Ectodermal cell (in vitro differentiated cells): ENCODE results near the gene SPATA31D4.

Source experiments
- H3K27ac ChIP-seq: 2 replicates; pipeline ENCODE4 v1.7.0; 2013; ENCODE audit warnings: mild to moderate bottlenecking, low read depth, low read length; ENCODE audit not compliant: insufficient read depth, poor library complexity, severe bottlenecking
- H3K27me3 ChIP-seq: 2 replicates; pipeline ENCODE4 v1.7.0; 2013; ENCODE audit warnings: mild to moderate bottlenecking, low read length; ENCODE audit not compliant: insufficient read depth, control insufficient read depth, poor library complexity, severe bottlenecking
- H3K36me3 ChIP-seq: one replicate; pipeline ENCODE4 v1.7.0; 2013; ENCODE audit warnings: low read length; ENCODE audit not compliant: control insufficient read depth, insufficient read depth
- H3K4me1 ChIP-seq: one replicate; pipeline ENCODE4 v1.7.0; 2013; ENCODE audit warnings: low read length; ENCODE audit not compliant: control insufficient read depth, insufficient read depth
- H3K4me3 ChIP-seq: 2 replicates; pipeline ENCODE4 v1.7.0; 2013; ENCODE audit warnings: low read depth, low read length, control low read depth; ENCODE audit not compliant: insufficient read depth
- H3K9me3 ChIP-seq: 2 replicates; pipeline ENCODE4 v1.7.0; 2013; ENCODE audit warnings: mild to moderate bottlenecking, low read length, moderate library complexity; ENCODE audit not compliant: control insufficient read depth
- WGBS, 2 experiments: methylation state at CpG; one replicate each; pipeline ENCODE4 v1.1.7; 2013; ENCODE audit warnings: missing lambda C conversion rate in 2 of 2; 5-methylcytosine and 5-hydroxymethylcytosine counted together

The SPATA31D4 gene

GRCh38 chr9:81955625-81956024 is 27.4 kb downstream of the SPATA31D4 start:
- Histone ChIP-seq H3K36me3 (no peaks in the 10 kb centered on the region), H3K27me3 (no peaks in the 10 kb centered on the region)

GRCh38 chr9:81964218-81965171 is 36.3 kb downstream of the SPATA31D4 start:
- no peak overlapping the region for H3K27ac ChIP-seq
- WGBS, 2 experiments: 93 to 97% methylated on average over 6 of the region's 6 CpGs
- H3K36me3 ChIP-seq: no peaks in the 10 kb centered on the region
- no peak overlapping the region for H3K4me3 ChIP-seq
- H3K4me1 ChIP-seq: no peaks in the 10 kb centered on the region
- no peaks in the 10 kb centered on the region for H3K27me3 ChIP-seq
- no peaks in the 10 kb centered on the region for H3K9me3 ChIP-seq

More at GRCh38 chr9:81955625-81956024, 27.4 kb downstream of the SPATA31D4 start:
- Histone ChIP-seq H3K4me1 (no peaks in the 10 kb centered on the region), H3K4me3 (no peak overlapping the region), H3K9me3 (peaks cover 2% of the 10 kb centered on the region), H3K27ac (no peak overlapping the region)

GRCh38 chr9:81968026-81968425 is 39.8 kb downstream of the SPATA31D4 start:
- WGBS, 2 experiments: 95 to 99% methylated on average over 3 of the region's 3 CpGs

GRCh38 chr9:81969971-81970370 is 41.7 kb downstream of the SPATA31D4 start:
- Histone ChIP-seq H3K4me1 (no peaks in the 10 kb centered on the region), H3K27me3 (no peaks in the 10 kb centered on the region), H3K9me3 (no peaks in the 10 kb centered on the region), H3K36me3 (no peaks in the 10 kb centered on the region), H3K27ac (no peak overlapping the region), H3K4me3 (no peak overlapping the region)

More at GRCh38 chr9:81968026-81968425, 39.8 kb downstream of the SPATA31D4 start:
- Histone ChIP-seq H3K27ac (no peak overlapping the region), H3K9me3 (no peaks in the 10 kb centered on the region), H3K4me3 (no peak overlapping the region), H3K4me1 (no peaks in the 10 kb centered on the region), H3K36me3 (no peaks in the 10 kb centered on the region), H3K27me3 (no peaks in the 10 kb centered on the region)

GRCh38 chr9:81971727-81972126 is 43.5 kb downstream of the SPATA31D4 start:
- Histone ChIP-seq H3K27ac (no peak overlapping the region), H3K4me3 (no peak overlapping the region), H3K36me3 (no peaks in the 10 kb centered on the region), H3K27me3 (no peaks in the 10 kb centered on the region), H3K4me1 (no peaks in the 10 kb centered on the region), H3K9me3 (no peaks in the 10 kb centered on the region)

- Histone ChIP-seq H3K4me1 (no peaks in the 10 kb centered on the region), H3K9me3 (no peaks in the 10 kb centered on the region), H3K27me3 (no peaks in the 10 kb centered on the region), H3K27ac (no peak overlapping the region), H3K4me3 (no peak overlapping the region), H3K36me3 (no peaks in the 10 kb centered on the region)
- 90 to 95% methylated on average over 4 to 5 of the region's 5 CpGs for WGBS, 2 experiments
These were observed 46.5 kb downstream of the SPATA31D4 start for GRCh38 chr9:81974764-81975163.

GRCh38 chr9:81976351-81976750 is 48.1 kb downstream of the SPATA31D4 start:
- WGBS, 2 experiments: 92 to 93% methylated on average over 11 of the region's 11 CpGs
- Histone ChIP-seq H3K9me3 (no peaks in the 10 kb centered on the region), H3K27me3 (no peaks in the 10 kb centered on the region), H3K4me1 (no peaks in the 10 kb centered on the region), H3K36me3 (no peaks in the 10 kb centered on the region), H3K4me3 (no peak overlapping the region), H3K27ac (no peak overlapping the region)

- WGBS, 2 experiments: 73 to 79% methylated on average over 2 of the region's 2 CpGs
These were observed 51.0 kb downstream of the SPATA31D4 start for GRCh38 chr9:81979196-81979595.

GRCh38 chr9:81980568-81980967 is 52.3 kb downstream of the SPATA31D4 start:
- H3K9me3 ChIP-seq: no peaks in the 10 kb centered on the region
- no peaks in the 10 kb centered on the region for H3K27me3 ChIP-seq
- no peaks in the 10 kb centered on the region for H3K4me1 ChIP-seq
- no peaks in the 10 kb centered on the region for H3K36me3 ChIP-seq
- no peak overlapping the region for H3K27ac ChIP-seq
- no peak overlapping the region for H3K4me3 ChIP-seq

More at GRCh38 chr9:81979196-81979595, 51.0 kb downstream of the SPATA31D4 start:
- Histone ChIP-seq H3K9me3 (no peaks in the 10 kb centered on the region), H3K27me3 (no peaks in the 10 kb centered on the region), H3K4me3 (no peak overlapping the region), H3K4me1 (no peaks in the 10 kb centered on the region), H3K36me3 (no peaks in the 10 kb centered on the region), H3K27ac (no peak overlapping the region)

GRCh38 chr9:81981883-81982282 is 53.7 kb downstream of the SPATA31D4 start:
- Histone ChIP-seq H3K4me3 (no peak overlapping the region), H3K9me3 (no peaks in the 10 kb centered on the region), H3K4me1 (no peaks in the 10 kb centered on the region), H3K27me3 (no peaks in the 10 kb centered on the region), H3K27ac (no peak overlapping the region), H3K36me3 (no peaks in the 10 kb centered on the region)
- 96 to 97% methylated on average over 4 of the region's 4 CpGs for WGBS, 2 experiments
